HG03159 (cell line): ENCODE results near the gene MCCC1.
A peak's percentile ranks its signal among the peaks of the same experiment; 100 is the strongest.

Source experiments
- ATAC-seq: cut with Tn5 transposase; IDR thresholded peaks from one replicate; pipeline ENCODE4 v1.9.1; 2021; ENCODE audit warnings: mild to moderate bottlenecking, moderate library complexity; ENCODE audit not compliant: unreplicated experiment

Gene MCCC1

DNA sequence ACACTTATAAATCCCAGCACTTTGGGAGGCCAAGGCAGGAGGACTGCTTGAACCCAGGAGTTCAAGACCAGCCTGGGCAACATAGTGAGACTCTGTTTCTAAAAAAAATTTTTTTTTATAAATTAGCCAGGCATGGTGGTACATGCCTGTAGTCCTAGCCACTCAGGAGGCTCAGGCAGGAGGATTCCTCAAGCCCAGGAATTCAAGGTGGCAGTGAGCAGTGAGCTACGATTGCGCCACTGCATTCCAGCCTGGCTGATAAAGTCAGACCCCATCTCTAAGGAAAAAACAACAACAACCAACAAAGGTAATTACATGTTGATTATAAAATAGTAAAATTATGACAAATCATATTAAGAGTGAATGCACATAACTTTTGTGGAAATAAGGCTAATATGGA, 40.9 kb downstream of the MCCC1 start:
- no peak for ATAC-seq

- no peak for ATAC-seq
Measured at GRCh38 chr3:183050706-183051105, 48.6 kb downstream of the MCCC1 start.

DNA sequence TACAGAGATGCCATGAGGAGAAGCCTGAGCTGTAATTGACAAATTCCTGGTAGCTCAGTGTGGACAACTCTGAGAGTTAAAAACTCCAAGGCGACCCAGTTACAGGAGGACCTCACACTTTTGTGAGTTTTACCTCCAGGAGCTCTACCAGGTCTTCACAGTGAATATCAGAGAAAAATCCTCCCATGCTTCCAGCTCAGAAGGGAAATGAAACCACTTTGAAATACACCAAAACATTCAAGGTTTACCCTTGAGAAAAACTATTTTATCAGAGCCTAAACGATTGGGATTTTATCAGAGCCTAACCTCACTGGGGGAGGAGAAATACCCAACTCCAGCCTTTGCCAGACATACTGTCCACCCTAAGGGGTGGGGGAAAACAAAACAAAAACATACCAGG, 52.4 kb downstream of the MCCC1 start:
- no peak for ATAC-seq

- peak; percentile 94 for ATAC-seq
Measured at GRCh38 chr3:183044547-183045229, 54.6 kb downstream of the MCCC1 start.

- peak; percentile 15 for ATAC-seq
Measured at GRCh38 chr3:183038757-183039156, 60.5 kb downstream of the MCCC1 start.

- ATAC-seq, result peak; percentile 74
Measured at GRCh38 chr3:183038221-183038620, 61.1 kb downstream of the MCCC1 start.

DNA sequence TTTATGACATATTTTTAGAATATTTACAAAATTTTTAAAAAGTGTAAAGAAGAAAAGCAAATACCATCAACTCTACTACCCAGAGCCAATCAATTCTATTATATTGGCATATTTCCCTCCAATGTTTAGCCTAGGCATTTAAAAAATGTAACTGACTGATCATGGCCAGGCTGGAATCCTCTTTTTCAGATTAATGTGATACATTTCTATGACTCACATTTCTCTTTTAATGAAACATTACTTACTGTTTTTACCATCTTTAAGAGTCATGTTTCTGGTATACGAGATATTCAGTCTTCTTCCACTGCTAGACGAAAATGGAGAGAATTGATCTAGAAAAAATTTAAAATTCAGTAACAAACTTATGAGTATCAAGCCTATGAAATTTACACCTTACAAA, 65.5 kb downstream of the MCCC1 start:
- ATAC-seq, result no peak

GRCh38 chr3:183032880-183033555, 66.3 kb downstream of the MCCC1 start:
- ATAC-seq, result no peak

DNA sequence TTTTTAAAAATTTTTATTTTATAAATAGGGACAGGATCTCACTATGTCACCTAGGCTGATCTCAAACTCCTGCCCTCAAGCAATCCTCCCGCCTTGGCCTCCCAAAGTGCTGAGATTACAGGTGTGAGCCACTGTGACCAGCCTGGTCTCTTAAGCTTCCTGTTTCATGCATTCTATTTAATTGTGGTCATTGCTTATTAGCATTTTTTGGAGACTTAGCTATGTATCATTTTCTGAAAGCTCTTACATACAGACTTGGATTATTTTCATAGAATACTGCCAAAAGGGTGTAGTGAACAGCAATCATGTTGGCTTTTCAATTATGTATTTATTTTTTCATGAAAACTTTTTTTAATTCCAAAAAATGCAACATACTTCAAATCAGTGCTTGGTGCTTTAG, 67.5 kb downstream of the MCCC1 start:
- ATAC-seq, result no peak

- ATAC-seq, result no peak
Measured at GRCh38 chr3:183028416-183028815, 70.9 kb downstream of the MCCC1 start.

GRCh38 chr3:183027276-183027675, 72.0 kb downstream of the MCCC1 start:
- ATAC-seq, result no peak

- no peak for ATAC-seq
Measured at GRCh38 chr3:183022936-183023516, 76.3 kb downstream of the MCCC1 start.

DNA sequence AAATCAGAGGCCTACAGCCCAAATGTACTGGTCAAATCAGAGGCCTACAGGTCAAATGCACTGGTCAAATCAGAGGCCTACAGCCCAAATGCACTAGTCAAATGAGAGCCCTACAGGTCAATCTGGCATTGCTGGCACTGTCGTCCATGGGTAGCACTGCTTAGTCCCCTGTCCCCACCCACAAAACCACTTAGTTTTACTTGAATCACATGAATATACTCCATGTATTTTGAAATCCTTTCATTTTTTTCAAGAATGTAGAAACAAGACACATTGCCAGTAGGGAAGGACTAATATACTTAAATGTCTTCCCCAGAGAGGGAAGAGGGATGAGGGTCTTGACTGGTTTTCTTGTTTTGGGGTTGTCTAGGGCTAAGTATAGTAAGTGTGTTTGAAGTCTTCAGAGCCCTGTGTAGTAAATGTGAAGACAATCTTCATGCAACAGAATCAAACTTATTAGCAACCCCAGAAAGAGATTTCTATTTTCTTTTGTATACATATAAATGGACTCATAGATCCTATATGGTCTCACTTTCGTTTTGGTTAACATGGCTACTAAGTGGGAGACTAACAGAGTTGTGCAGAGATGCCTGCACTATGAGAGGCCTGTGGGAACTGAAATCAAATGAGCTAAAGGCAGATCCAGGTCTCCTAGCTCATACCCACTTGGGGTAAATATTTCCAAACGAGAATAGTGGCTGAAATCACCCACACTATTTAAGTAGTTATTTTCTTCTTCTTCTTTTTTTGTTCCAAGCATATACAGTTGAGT, 80.7 kb downstream of the MCCC1 start:
- ATAC-seq, result no peak

DNA sequence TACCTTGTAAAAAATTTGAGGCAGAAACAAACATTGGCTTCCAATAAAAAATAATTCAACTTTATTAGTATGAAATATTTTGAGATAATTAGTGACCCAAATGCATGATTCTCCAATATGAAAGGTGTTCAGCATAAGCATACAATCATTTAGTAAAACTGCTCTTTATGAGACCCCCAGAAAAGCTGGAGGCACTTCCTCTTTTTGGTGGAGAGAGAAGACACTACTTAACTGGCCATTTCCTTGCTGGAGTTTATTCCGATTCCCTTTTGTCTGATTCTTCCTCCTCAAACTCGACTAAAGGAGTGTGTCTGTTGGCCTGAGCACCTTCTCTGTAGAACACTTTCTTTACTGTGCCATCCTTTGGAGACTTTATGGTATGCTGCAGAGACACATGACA, 84.1 kb downstream of the MCCC1 start:
- ATAC-seq, result no peak

DNA sequence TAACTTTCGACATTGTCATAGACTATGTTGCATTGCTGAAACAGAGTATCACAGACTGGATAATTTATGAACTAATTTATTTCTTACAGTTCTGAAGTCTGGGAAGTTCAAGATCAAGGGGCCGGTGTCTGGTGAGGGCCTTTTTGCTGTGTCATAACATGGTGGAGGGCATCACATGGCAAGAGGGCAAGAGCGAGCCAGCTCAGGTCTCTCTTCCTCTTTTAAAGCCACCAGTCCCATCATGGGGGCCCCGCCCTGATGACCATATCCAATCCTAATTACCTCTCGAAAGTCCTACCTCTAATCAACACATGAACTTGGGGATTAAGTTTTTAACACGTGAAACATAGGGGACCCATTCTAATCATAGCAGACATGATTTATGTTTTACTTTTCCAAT, 85.4 kb downstream of the MCCC1 start:
- no peak for ATAC-seq

- ATAC-seq, result no peak
Measured at GRCh38 chr3:183013074-183013473, 86.2 kb downstream of the MCCC1 start.

GRCh38 chr3:183008800-183009199, 90.5 kb downstream of the MCCC1 start:
- no peak for ATAC-seq

DNA sequence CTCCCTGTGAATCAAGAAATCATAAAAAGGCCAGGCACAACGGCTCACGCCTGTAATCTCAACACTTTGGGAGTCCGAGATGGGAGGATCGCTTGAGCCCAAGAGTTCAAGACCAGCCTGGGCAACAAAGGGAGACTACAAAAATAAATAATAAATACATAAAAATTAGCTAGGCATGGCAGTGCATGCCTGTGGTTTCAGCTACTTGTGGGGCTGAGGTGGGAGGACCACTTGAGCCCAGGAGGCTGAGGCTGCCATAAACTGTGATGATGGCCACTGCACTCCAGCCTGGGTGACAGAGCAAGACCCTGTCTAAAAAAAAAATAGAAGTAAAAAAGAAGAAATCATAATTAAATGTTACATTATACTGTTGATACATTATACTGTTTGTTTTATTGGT, 91.0 kb downstream of the MCCC1 start:
- ATAC-seq, result no peak

- ATAC-seq, result no peak
Measured at GRCh38 chr3:183006396-183007002, 92.8 kb downstream of the MCCC1 start.

DNA sequence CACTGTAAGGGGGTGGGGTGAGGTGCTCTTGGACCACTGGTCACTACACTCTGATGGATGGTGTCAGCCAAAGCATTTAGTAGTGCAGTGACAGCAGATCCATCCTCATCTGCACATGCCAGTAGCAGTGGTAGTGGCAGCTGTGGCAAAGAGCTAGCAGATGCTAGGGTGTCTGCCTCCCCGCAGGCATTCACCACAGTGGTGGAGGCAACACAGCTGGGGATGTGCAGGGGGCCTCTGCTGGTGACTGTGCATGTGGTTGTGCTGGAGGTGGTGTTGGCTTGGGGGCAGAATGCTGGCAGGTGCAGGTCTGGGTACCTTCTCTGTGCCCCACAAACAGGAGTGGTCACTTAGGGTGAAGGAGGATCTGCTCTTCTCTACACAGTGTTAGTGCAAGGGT, 99.5 kb downstream of the MCCC1 start:
- ATAC-seq, result no peak
